K562 (cell line): Measurements from ENCODE around the gene PPA1. TPM values are rescaled to one million over a fixed set of nuclear protein-coding genes. Genes with fewer than 3 reads are reported as not detected.

Source experiments
- CEBPZ ChIP-seq: fragments of 150-350 bp; IDR thresholded peaks from 2 replicates; pipeline ENCODE4 v1.6.1; 2014; ENCODE audit warnings: low read depth, mild to moderate bottlenecking, low read length, borderline replicate concordance
- ELK3 ChIP-seq: fragments of 450-650 bp; formaldehyde crosslinking; IDR thresholded peaks from 2 replicates; pipeline ENCODE4 v1.4.0; 2020; ENCODE audit warnings: mild to moderate bottlenecking
- ERF ChIP-seq: fragments of 450-650 bp; formaldehyde crosslinking; IDR thresholded peaks from 2 replicates; pipeline ENCODE4 v1.4.0; 2020; ENCODE audit warnings: mild to moderate bottlenecking, mixed read lengths
- ETS1 ChIP-seq: conservative IDR thresholded peaks from 2 replicates; pipeline ENCODE4 v1.6.1; 2011; ENCODE audit warnings: low read depth, mild to moderate bottlenecking, low read length; ENCODE audit not compliant: control insufficient read depth
- SMAD1 ChIP-seq: fragments of 150-350 bp; IDR thresholded peaks from 2 replicates; pipeline ENCODE4 v1.6.1; 2014; ENCODE audit warnings: low read length, low read depth; ENCODE audit not compliant: partially characterized antibody
- ZNF318 ChIP-seq, 2 experiments: fragments of 450-650 bp; IDR thresholded peaks; 2 replicates each; pipeline ENCODE4 v1.6.1; 2016; ENCODE audit warnings: mild to moderate bottlenecking in 2 of 2, borderline replicate concordance in 1 of 2, low read depth in 1 of 2, moderate library complexity in 1 of 2
- ZNF699 ChIP-seq: fragments of 250-450 bp; sonication (Bioruptor Pico); IDR thresholded peaks from 2 replicates; pipeline ENCODE4 v1.8.0; 2021; ENCODE audit warnings: mild to moderate bottlenecking, moderate library complexity; ENCODE audit not compliant: insufficient replicate concordance
- polyA plus RNA-seq, 8 experiments: library from polyadenylated mRNA; depleted of rRNA in 4 of 8; stranded (reverse) in 5 of 8; unstranded in 3 of 8; fragments of >200 nt; fragmentation: Nextera tagmentation in 2 of 8; fragmentation: Illumina TruSeq in 1 of 8; extraction: Ambion mirVana in 2 of 8; extraction: Trizol in 1 of 8; gene quantifications; 2 replicates each; pipeline versions ENCODE4 v1.2.1 to v1.2.3, GENCODE V29; 2011 to 2014; ENCODE audit warnings: inconsistent platforms in 1 of 8, missing spikeins in 1 of 8
- total RNA-seq, 7 experiments: library from RNA; depleted of rRNA in 6 of 7; stranded (reverse); fragments of >200 nt in 6 of 7; fragmentation: Illumina TruSeq in 2 of 7; extraction: Trizol in 2 of 7; gene quantifications; 2 replicates each; pipeline versions ENCODE4 v1.2.1 to v1.2.3, GENCODE V29; 2011 to 2021; ENCODE audit warnings: low replicate concordance in 1 of 7

Gene PPA1
- total and polyA plus RNA-seq, 9 of the 15 experiments (the other 6 are each of a cell fraction or from before 2014, with no cell fraction given): 301 to 635 (median 471) TPM

GRCh38 chr10:70253878-70254765, 20.9 kb upstream of the PPA1 start (continued):
- TF ChIP-seq ZNF699 (CRISPR knock-in tag): no peak
- TF ChIP-seq CEBPZ: no peak
- no peak for TF ChIP-seq ETS1
- TF ChIP-seq ZNF318 (IDR thresholded peaks at IDR 0.05; ENCODE audit: borderline replicate concordance in 1 of 2, low read depth in 1 of 2): no peak
- TF ChIP-seq SMAD1: no peak
- no peak for TF ChIP-seq ERF (CRISPR knock-in tag)
- TF ChIP-seq ELK3 (CRISPR knock-in tag): no peak
